HT1080 (cell line): ENCODE measurements around the gene NLRP6. TPM values are rescaled to one million over a fixed set of nuclear protein-coding genes. Genes with fewer than 3 reads are reported as not detected.
"Not testable (repeated sequence)": the region's sequence is repeated elsewhere in the genome, so short reads cannot be mapped to it uniquely, and the experiment has no call there.

Experiments used
- DNase-seq: peaks from one replicate; pipeline ENCODE4 v3.0.0-alpha.2; 2015; ENCODE audit warnings: low read depth
- total RNA-seq: library from RNA; depleted of rRNA; stranded (reverse); fragments of >200 nt; shearing (Covaris generic); gene quantifications from 2 replicates; pipeline ENCODE4 v1.2.3, GENCODE V29; 2014

The NLRP6 gene
- total RNA-seq, 1 experiment from 2014 or later = not detected

DNA sequence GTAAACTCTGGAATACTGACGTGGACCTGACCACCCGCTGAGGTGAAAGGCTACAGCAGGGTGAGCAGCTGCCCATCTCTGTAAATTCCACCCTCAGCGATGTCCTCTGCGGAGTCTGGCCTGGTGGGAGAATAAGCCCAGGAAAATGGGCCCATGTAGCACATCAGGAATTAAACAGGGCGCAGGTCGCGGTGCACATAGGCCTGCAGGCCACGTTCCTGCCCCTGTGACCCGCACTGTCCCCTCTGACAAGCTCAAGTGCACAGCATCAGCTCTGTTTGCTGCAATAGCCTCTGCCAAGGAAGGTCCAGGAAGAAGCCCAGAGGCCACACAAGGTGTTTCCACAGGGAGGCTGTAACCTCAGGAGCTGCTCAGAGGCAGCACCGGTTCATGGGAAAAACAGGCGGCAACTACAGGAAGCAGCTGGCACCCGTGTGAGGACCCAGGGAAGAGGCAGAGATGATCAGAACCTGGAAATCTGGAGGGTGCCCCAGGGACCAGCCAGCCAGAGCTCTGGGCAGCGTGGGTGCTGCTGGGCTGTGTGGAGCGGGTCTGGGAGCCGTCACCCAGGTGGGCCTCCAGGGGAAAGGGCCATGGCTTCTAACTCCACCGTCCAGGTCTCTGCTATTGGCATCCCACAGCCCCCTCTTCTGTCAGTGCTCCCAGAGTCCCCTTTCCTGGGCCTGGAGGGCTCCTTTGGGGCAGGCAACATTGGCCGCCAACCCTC lies 28.6 kb downstream of the NLRP6 start:
- no peak for DNase-seq

GRCh38 chr11:307766-308708 lies 29.8 kb downstream of the NLRP6 start, which contains the start of gene IFITM2:
TSS of gene IFITM2 (plus strand) at chr11:307816. CDS start at chr11:308193, 377 bp downstream.
- DNase-seq = peak; percentile 80

- DNase-seq = not testable (repeated sequence)
Measured at GRCh38 chr11:308740-309665, 30.8 kb downstream of the NLRP6 start.

DNA sequence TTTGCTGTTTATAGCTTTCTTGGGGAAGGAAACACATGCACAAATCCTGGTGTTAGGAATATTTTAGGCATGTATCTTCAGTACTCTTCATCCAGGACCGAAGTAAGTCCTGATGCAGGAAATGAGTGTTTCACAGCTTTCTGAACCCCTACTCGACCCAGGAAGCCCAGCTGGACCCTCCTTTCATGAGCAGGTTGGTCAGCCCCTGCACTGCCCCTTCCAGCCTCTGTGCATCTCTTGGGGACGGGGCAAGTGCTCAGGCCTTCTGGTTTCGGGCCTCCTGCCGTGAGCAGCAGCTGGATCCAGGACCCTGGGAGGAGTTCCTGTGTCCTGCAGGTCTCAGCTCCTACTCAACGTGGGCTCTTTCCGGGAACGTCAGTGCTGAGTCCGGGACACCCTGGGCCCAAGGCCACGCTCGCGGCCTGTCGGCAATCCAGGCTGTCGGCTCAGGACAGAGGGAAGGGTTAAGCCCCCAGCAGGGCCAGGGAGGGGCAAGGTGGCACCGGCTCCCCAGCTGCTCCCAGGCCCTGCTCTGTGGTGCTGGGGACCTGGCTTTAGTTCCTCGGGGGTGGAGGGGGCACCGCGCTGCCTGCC lies 31.9 kb downstream of the NLRP6 start:
- not testable (repeated sequence) for DNase-seq

- not testable (repeated sequence) for DNase-seq
Measured at GRCh38 chr11:311013-311748, 33.0 kb downstream of the NLRP6 start.

GRCh38 chr11:312092-312816 lies 34.0 kb downstream of the NLRP6 start:
- DNase-seq = no peak

GRCh38 chr11:313304-313786 lies 35.1 kb downstream of the NLRP6 start:
- no peak for DNase-seq

- DNase-seq = peak; percentile 32
Measured at GRCh38 chr11:313787-314553, 35.8 kb downstream of the NLRP6 start, which contains the start of gene IFITM1. TSS of gene IFITM1 (plus strand) at chr11:314040. CDS start at chr11:314171, 131 bp downstream.

DNA sequence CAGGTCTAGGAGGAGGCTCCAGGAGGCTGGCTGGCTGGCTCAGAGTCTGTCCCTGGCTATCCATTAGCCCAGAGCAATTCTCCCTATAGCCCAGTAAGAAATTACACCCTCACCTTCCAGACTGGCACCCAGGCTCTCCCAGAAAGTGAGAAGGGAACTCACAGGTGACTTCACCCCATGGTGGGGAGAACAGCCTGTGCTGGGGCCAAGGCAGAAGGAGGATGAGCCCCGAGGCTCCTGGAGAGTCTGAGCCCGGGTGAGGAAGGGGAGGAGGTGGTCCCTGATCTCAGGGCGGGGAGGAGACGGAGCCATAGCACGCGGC lies 36.3 kb downstream of the NLRP6 start:
- DNase-seq = not testable (repeated sequence)

GRCh38 chr11:315051-315481 lies 36.9 kb downstream of the NLRP6 start:
- DNase-seq = no peak

GRCh38 chr11:315516-315994 lies 37.3 kb downstream of the NLRP6 start:
- DNase-seq = no peak

- no peak for DNase-seq
Measured at GRCh38 chr11:316031-316701, 38.0 kb downstream of the NLRP6 start.

DNA sequence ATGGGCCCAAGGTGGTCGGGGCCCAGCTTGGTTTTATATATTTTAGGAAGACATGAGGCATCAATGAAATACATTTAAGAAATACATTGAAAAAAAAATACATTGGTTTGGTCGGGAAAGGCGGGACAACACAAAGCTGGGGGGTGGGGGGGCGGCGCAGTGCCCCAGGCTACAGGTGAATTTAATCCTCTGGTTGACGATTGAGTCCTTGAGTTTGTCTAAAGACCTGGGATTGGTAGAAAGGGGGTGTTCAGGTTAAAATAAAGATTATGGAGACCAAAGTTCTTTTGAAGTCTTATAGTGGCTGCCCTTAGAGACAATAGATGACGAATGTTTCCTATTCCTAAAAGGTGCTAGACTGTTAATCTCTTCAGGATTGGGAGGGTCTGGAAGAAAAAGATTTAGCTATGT lies 38.7 kb downstream of the NLRP6 start:
- no peak for DNase-seq

- not testable (repeated sequence) for DNase-seq
Measured at GRCh38 chr11:317668-318404, 39.6 kb downstream of the NLRP6 start.

GRCh38 chr11:318405-319120 lies 40.4 kb downstream of the NLRP6 start:
- DNase-seq = not testable (repeated sequence)
